T-cell (primary cell): ENCODE results near the gene THY1. TPM values are rescaled to one million over a fixed set of nuclear protein-coding genes. Genes with fewer than 3 reads are reported as not detected.
A peak's percentile ranks its signal among the peaks of the same experiment; 100 is the strongest.

Experiments used
- ATAC-seq, 4 experiments: fragments of 200-7000 bp in 3 of 4; fragments of 150-1000 bp in 1 of 4; cut with Tn5 transposase; replicated peaks in 1 of 4; 1 replicate in 3 of 4; 2 replicates in 1 of 4; pipeline ENCODE4 v1.10.0; 2021; ENCODE audit warnings: moderate library complexity in 3 of 4, mild to moderate bottlenecking in 2 of 4, moderate number of reproducible peaks in 1 of 4
- CTCF ChIA-PET, 2 donors: fragments of 300-600 bp; sonication (Branson Sonifier 250); formaldehyde crosslinking; loops; one replicate each; lab custom pipeline; 2022; ENCODE audit warnings: antibody characterized with exemption in 2 of 2; lab: Charles Lee
- POLR2A ChIA-PET, 2 donors: fragments of 300-600 bp; sonication (Branson Sonifier 250); formaldehyde crosslinking; loops; one replicate each; lab custom pipeline; 2022; ENCODE audit warnings: antibody characterized with exemption in 2 of 2; lab: Charles Lee
- DNase-seq, 35 experiments: peaks; one replicate each; pipeline versions ENCODE4 v3.0.0 to v3.0.0-alpha.2; 2013 to 2023
- H3K27ac ChIP-seq: one replicate; pipeline ENCODE4 v1.5.1; 2013; ENCODE audit warnings: low read length
- H3K27me3 ChIP-seq, 2 experiments: replicated peaks in 1 of 2; 1 replicate in 1 of 2; 2 replicates in 1 of 2; pipeline versions ENCODE4 v1.6.1 to v1.7.0; 2013; ENCODE audit warnings: low read length in 1 of 2, mixed read lengths in 1 of 2; ENCODE audit not compliant: control insufficient read depth in 2 of 2, insufficient read depth in 2 of 2; ENCODE audit errors: extremely low read depth in 1 of 2
- H3K36me3 ChIP-seq, 2 donors: 1 replicate in 1 of 2; 2 replicates in 1 of 2; pipeline versions ENCODE4 v1.6.1 to v1.7.0; 2013; ENCODE audit warnings: low read length in 1 of 2; ENCODE audit not compliant: control insufficient read depth in 2 of 2, insufficient read depth in 1 of 2; ENCODE audit errors: extremely low read depth in 1 of 2
- H3K4me1 ChIP-seq, 2 experiments: 1 replicate in 1 of 2; 2 replicates in 1 of 2; pipeline versions ENCODE4 v1.6.1 to v1.7.0; 2013; ENCODE audit warnings: low read length in 2 of 2, mixed read lengths in 1 of 2; ENCODE audit not compliant: insufficient read depth in 2 of 2, control insufficient read depth in 1 of 2; ENCODE audit errors: extremely low read depth in 1 of 2
- H3K4me3 ChIP-seq, 2 donors: 1 replicate in 1 of 2; 2 replicates in 1 of 2; pipeline versions ENCODE4 v1.5.1 to v1.7.0; 2013; ENCODE audit warnings: mild to moderate bottlenecking in 2 of 2, low read length in 1 of 2, moderate library complexity in 1 of 2; ENCODE audit not compliant: control insufficient read depth in 1 of 2; ENCODE audit errors: extremely low read depth in 1 of 2
- H3K9me3 ChIP-seq: 2 replicates; pipeline ENCODE4 v1.7.0; 2013
- H3K27ac Mint-ChIP-seq, 2 donors: one replicate each; pipeline ENCODE4 v1.8.0; 2020 to 2021; ENCODE audit warnings: mild to moderate bottlenecking in 2 of 2, mixed read lengths in 2 of 2
- H3K27me3 Mint-ChIP-seq, 2 donors: one replicate each; pipeline ENCODE4 v1.8.0; 2021 to 2022; ENCODE audit warnings: mixed read lengths in 2 of 2
- H3K36me3 Mint-ChIP-seq: one replicate; pipeline ENCODE4 v1.8.0; 2021; ENCODE audit warnings: mixed read lengths
- H3K4me1 Mint-ChIP-seq, 3 donors: one replicate each; pipeline ENCODE4 v1.8.0; 2020 to 2022; ENCODE audit warnings: mixed read lengths in 3 of 3, mild to moderate bottlenecking in 1 of 3
- H3K4me3 Mint-ChIP-seq, 3 donors: one replicate each; pipeline ENCODE4 v1.8.0; 2020 to 2022; ENCODE audit warnings: mild to moderate bottlenecking in 3 of 3, mixed read lengths in 3 of 3, moderate library complexity in 3 of 3
- H3K9me3 Mint-ChIP-seq, 3 donors: one replicate each; pipeline ENCODE4 v1.8.0; 2020 to 2022; ENCODE audit warnings: mixed read lengths in 3 of 3
- WGBS: methylation state at CpG from one replicate; pipeline ENCODE4 v1.1.5; 2013; ENCODE audit warnings: missing lambda C conversion rate; ENCODE audit not compliant: insufficient coverage; 5-methylcytosine and 5-hydroxymethylcytosine counted together
- total RNA-seq, 35 experiments: library from RNA in 6 of 35; stranded (reverse) in 6 of 35; fragments of 120-200 nt in 1 of 35; gene quantifications; one replicate each; pipeline versions ENCODE4 v1.2.1 to v1.2.4 and lab custom pipeline; 2013 to 2026

Gene THY1
- total RNA-seq, 5 donors from 2014 or later (not counting 1 experiment from before 2014, with no cell fraction given): 0.44 to 0.76 (median 0.48) TPM; not detected in 1

DNA sequence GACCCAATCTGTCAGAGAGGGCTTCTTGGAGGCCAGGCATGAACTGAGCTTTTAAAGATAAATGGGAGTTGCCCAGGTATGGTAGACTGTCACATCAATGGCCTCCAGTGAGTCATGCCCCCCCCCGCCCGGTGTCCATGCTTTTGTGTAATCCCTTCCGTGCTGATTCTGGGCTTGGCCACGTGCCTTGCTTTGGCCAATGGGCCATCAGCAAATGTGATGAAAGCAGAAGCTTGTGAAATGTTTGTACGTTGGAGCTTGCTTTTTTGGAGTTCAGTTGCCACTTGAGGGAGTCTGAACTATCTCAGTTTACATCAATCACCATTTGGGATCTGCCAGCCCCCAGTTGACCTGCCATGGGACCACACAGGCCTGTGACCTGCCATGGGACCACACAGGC, 4.3 kb upstream of the THY1 start:
- Mint-ChIP-seq H3K27me3 (peaks cover 60 to 61% of the 10 kb centered on the region in 2 donors), H3K4me1 (peaks cover 5 to 18% (median 10%) of the 10 kb centered on the region in 3 donors), H3K9me3 (no peaks in the 10 kb centered on the region), H3K27ac (no peak overlapping the region), H3K4me3 (no peak overlapping the region), H3K36me3 (no peaks in the 10 kb centered on the region)
- no peak for DNase-seq
- Histone ChIP-seq H3K27ac (no peak overlapping the region), H3K27me3 (peaks cover 10 to 53% of the 10 kb centered on the region in 2 experiments), H3K4me1 (peaks cover 0 to 11% of the 10 kb centered on the region in 2 experiments), H3K36me3 (no peaks in the 10 kb centered on the region), H3K9me3 (no peaks in the 10 kb centered on the region), H3K4me3 (no peak overlapping the region)
- POLR2A ChIA-PET: no interaction called here
- 100% methylated on average over 3 of the region's 5 CpGs for WGBS
- CTCF ChIA-PET: interaction anchor here in 1 of 2 donors (0.6 kb wide), 1 partner anchor 32 kb away, joined by 3 read pairs; no protein-coding TSS in a partner anchor
- no peak for ATAC-seq

DNA sequence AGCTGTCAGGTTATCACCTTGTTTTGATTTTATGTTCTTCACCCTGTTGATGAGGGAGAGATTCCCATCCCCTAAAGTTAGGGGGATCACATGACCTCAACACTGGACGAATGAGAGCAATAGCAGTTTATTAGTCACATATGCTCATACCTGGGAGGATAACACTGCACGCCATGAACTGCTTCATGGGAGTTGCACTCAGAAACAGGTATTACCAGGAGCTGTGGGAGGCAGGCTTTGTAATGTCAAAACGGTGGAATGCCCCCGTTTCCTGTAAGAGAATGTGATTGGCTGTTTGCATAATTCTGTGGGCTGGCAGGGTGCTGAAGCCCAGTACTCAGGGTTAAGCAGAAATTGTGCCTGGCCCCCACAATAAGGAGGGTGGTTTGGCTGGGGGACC, 3.2 kb upstream of the THY1 start:
- no peaks in the 10 kb centered on the region for H3K36me3 ChIP-seq
- peaks cover 0 to 17% of the 10 kb centered on the region in 2 experiments for H3K4me1 ChIP-seq
- ChIA-PET CTCF (interaction anchor here in 1 of 2 donors (0.6 kb wide), 1 partner anchor 88 kb away, joined by 8 read pairs; no protein-coding TSS in a partner anchor), POLR2A (no interaction called here)
- no peaks in the 10 kb centered on the region for H3K9me3 ChIP-seq
- DNase-seq: no peak
- H3K36me3 Mint-ChIP-seq: no peaks in the 10 kb centered on the region
- H3K27ac ChIP-seq: no peak overlapping the region
- H3K27me3 ChIP-seq: peaks cover 15 to 52% of the 10 kb centered on the region in 2 experiments
- 86% methylated on average over 1 of the region's 4 CpGs for WGBS
- no peak for ATAC-seq
- H3K9me3 Mint-ChIP-seq: no peaks in the 10 kb centered on the region
- H3K27ac Mint-ChIP-seq: no peak overlapping the region
- no peak overlapping the region for H3K4me3 ChIP-seq
- H3K4me3 Mint-ChIP-seq: no peak overlapping the region
- peaks cover 61 to 65% of the 10 kb centered on the region in 2 donors for H3K27me3 Mint-ChIP-seq
- peaks cover 11 to 28% (median 20%) of the 10 kb centered on the region in 3 donors for H3K4me1 Mint-ChIP-seq

DNA sequence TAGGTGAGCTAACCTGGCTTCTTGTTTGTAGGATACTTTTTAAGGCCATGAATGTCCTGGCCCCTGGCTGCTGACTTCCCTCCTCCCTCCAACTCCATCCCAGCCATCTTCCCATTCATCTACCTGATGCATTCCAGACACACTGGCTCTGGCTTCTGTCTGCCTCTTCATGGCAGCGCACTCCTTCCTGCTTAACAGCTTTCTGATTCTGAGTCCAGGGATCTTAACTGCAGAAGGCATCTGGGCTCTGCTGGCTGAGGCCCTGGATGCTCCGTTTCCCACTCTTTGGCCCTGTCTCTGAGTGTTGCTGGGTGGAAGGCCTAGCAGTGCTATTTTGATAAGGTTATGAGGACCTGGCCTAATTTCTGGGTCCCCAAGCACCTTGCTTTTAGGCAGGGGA, 1.8 kb upstream of the THY1 start:
- peaks cover 62 to 63% of the 10 kb centered on the region in 2 donors for H3K27me3 Mint-ChIP-seq
- H3K4me3 ChIP-seq: no peak overlapping the region
- peaks cover 15 to 60% of the 10 kb centered on the region in 2 experiments for H3K27me3 ChIP-seq
- H3K36me3 Mint-ChIP-seq: no peaks in the 10 kb centered on the region
- ChIA-PET CTCF (no interaction called here), POLR2A (no interaction called here)
- H3K36me3 ChIP-seq: no peaks in the 10 kb centered on the region
- H3K9me3 ChIP-seq: no peaks in the 10 kb centered on the region
- no peaks in the 10 kb centered on the region for H3K9me3 Mint-ChIP-seq
- WGBS: 95% methylated on average over 2 of the region's 2 CpGs
- H3K4me1 Mint-ChIP-seq: peaks cover 11 to 28% (median 20%) of the 10 kb centered on the region in 3 donors
- no peak for DNase-seq
- no peak for ATAC-seq
- no peak overlapping the region for H3K27ac ChIP-seq
- peaks cover 0 to 17% of the 10 kb centered on the region in 2 experiments for H3K4me1 ChIP-seq
- no peak overlapping the region for H3K27ac Mint-ChIP-seq
- peak overlapping the region in 1 of 3 donors; percentile 73 for H3K4me3 Mint-ChIP-seq

DNA sequence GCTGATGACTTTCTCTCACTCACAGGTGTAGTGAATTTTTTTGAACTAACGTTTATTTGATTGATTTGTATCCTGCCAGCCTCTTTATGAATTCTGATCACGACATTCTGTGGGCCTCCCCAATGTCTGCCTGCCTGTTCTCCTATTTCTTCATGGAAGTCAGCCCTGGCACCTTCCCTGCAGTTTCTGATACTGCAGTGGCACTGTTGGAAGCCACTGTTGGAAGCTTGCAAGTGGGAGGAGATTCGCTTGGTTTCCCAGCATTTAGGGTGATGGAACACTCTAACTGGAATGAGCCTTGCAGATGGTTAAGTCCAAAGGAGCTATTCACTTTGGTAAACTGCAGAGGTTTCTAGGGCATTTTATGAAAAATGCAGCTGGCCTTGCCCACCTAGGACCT, 1.3 kb upstream of the THY1 start:
- Histone ChIP-seq H3K4me3 (no peak overlapping the region), H3K27ac (no peak overlapping the region), H3K4me1 (peaks cover 0 to 17% of the 10 kb centered on the region in 2 experiments), H3K9me3 (no peaks in the 10 kb centered on the region), H3K27me3 (peaks cover 15 to 61% of the 10 kb centered on the region in 2 experiments), H3K36me3 (no peaks in the 10 kb centered on the region)
- ChIA-PET CTCF (no interaction called here), POLR2A (no interaction called here)
- WGBS: 95% methylated on average over 3 of the region's 3 CpGs
- peak overlapping the region in 1 of 3 donors; percentile 73 for H3K4me3 Mint-ChIP-seq
- no peaks in the 10 kb centered on the region for H3K9me3 Mint-ChIP-seq
- peaks cover 62 to 63% of the 10 kb centered on the region in 2 donors for H3K27me3 Mint-ChIP-seq
- no peak for DNase-seq
- no peak overlapping the region for H3K27ac Mint-ChIP-seq
- H3K36me3 Mint-ChIP-seq: no peaks in the 10 kb centered on the region
- peaks cover 11 to 28% (median 20%) of the 10 kb centered on the region in 3 donors for H3K4me1 Mint-ChIP-seq
- ATAC-seq: no peak

DNA sequence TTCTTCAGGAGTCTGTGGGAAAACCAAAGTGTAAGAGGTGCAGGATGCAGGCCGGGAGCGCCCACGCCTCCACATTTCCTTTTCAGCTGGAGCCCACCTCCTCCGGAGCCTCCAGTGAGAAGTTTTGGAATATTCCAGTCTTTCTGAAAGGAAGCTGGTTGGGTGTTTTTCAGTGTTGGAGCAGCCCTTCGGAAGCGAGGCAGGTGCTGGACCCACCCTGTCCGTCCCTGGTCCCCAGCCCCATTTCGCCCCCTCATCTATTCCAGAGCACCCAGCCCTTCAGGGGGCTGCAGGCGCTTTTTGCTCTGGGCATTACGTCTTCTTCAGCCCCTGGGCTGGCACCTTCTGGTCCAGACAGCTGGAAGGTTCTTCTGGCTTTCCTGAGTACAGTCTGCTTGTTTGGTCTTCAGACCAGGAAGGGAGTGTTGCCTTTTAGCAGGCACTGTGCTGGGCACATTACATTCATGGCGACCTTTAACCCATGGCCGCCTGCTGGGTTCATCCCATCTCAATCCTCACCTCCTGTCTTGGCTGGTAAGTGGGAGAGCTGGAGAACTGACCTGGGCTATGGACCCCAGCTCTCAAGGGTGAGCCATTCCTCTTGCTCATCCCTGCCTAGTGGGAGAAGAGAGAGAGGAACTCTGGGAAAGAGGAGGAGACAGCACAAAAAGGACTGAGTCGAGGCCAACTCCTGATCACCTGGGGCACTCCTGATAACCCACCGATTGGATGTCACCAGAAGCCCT, 710 bp upstream of the THY1 start:
- Histone ChIP-seq H3K4me1 (peaks cover 0 to 17% of the 10 kb centered on the region in 2 experiments), H3K27me3 (peaks cover 15 to 64% of the 10 kb centered on the region in 2 experiments), H3K27ac (no peak overlapping the region), H3K9me3 (no peaks in the 10 kb centered on the region), H3K4me3 (no peak overlapping the region), H3K36me3 (no peaks in the 10 kb centered on the region)
- POLR2A ChIA-PET: no interaction called here
- CTCF ChIA-PET: no interaction called here
- 77% methylated on average over 5 of the region's 14 CpGs for WGBS
- ATAC-seq (no peak), DNase-seq (no peak)
- Mint-ChIP-seq H3K27ac (no peak overlapping the region), H3K9me3 (no peaks in the 10 kb centered on the region), H3K27me3 (peaks cover 65 to 68% of the 10 kb centered on the region in 2 donors), H3K4me1 (peaks cover 11 to 28% (median 20%) of the 10 kb centered on the region in 3 donors), H3K4me3 (peak overlapping the region in 2 of 3 donors; percentile 0 to 73), H3K36me3 (no peaks in the 10 kb centered on the region)

DNA sequence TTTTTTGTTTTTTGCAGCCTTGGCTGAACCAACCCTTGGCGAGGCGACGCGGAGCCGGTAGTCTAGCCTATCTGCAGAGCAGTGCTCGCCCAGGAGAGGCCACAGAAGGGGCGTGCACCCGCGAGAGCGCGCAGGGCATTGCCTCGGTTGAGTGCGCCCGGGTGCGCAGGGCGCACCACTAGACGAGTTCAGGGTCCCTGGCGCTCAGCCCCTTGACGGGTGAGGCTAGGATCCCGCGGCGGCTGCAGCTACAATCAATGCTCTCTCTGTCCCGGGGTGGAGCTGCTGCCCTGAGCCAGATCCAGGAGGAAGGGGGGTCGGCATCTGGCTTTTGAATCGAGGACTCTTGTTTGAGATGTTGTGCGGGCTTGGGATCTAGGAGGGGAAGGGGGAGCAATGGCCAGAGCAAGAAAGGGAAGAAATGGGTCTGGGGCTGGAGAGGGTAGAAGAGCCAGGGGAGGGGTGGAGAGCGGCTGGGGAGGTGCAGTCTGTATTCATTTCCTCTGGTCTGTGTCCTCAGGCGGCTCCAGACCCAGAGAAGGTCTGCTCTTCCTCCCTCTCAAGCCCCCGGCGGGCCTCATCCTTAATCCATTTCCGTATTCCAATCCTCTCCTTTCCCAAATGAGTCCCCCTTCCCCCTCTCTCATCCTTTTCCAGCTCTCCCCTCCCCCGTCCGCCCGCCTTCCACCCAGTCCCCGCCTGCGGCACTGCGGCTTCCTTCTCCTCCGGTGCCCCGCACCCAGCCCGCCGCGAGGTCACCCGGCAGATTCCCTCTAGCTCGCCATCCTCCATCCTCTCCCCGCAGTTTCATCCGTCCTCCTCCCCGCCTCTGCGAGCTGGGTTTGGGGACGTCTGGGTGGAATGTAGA, 797 bp downstream of the THY1 start:
- Mint-ChIP-seq H3K27ac (no peak overlapping the region), H3K4me1 (peaks cover 11 to 28% (median 20%) of the 10 kb centered on the region in 3 donors), H3K9me3 (no peaks in the 10 kb centered on the region), H3K4me3 (peak overlapping the region; percentile 47 to 73 (median 57)), H3K27me3 (peaks cover 57 to 64% of the 10 kb centered on the region in 2 donors), H3K36me3 (no peaks in the 10 kb centered on the region)
- DNase-seq (peak in 1 of 35 experiments; percentile 4), ATAC-seq (peak in 3 of 4 experiments; percentile 26 to 32 (median 27))
- peaks cover 0 to 17% of the 10 kb centered on the region in 2 experiments for H3K4me1 ChIP-seq
- POLR2A ChIA-PET: interaction anchor here in 1 of 2 donors (0.6 kb wide), 1 partner anchor 27 kb away, joined by 7 read pairs; no protein-coding TSS in a partner anchor
- WGBS: 4% methylated on average over 42 of the region's 49 CpGs
- H3K27me3 ChIP-seq: peaks cover 15 to 72% of the 10 kb centered on the region in 2 experiments
- no peaks in the 10 kb centered on the region for H3K9me3 ChIP-seq
- H3K27ac ChIP-seq: no peak overlapping the region
- no peaks in the 10 kb centered on the region for H3K36me3 ChIP-seq
- peak overlapping the region in 1 of 2 donors; percentile 40 for H3K4me3 ChIP-seq
- CTCF ChIA-PET: no interaction called here
